SK-N-MC (cell line): ENCODE measurements around the gene GGTA1.

Experiments
- EZH2 ChIP-seq: fragments of 200-600 bp; sonication (generic); IDR thresholded peaks from one replicate; pipeline ENCODE4 v1.6.1; 2017; ENCODE audit warnings: antibody characterized with exemption
- FOXP2 ChIP-seq: optimal IDR thresholded peaks from 2 replicates; pipeline ENCODE3; 2011; ENCODE audit warnings: mild to moderate bottlenecking, moderate library complexity; ENCODE audit not compliant: insufficient read depth; ENCODE audit errors: extremely low read length, control extremely low read depth
- POLR2AphosphoS5 ChIP-seq: IDR thresholded peaks from 2 replicates; pipeline ENCODE4 v1.6.1; 2012; ENCODE audit warnings: mild to moderate bottlenecking, low read depth, low read length, borderline replicate concordance

GRCh38 chr9:121495976-121496375 lies 3.7 kb downstream of the GGTA1 start:
- no peak for TF ChIP-seq POLR2AphosphoS5
- no peak for TF ChIP-seq EZH2
- no peak for TF ChIP-seq FOXP2
